HepG2 (cell line): ENCODE measurements around the gene DAPK1. TPM values are rescaled to one million over a fixed set of nuclear protein-coding genes. Genes with fewer than 3 reads are reported as not detected.
A peak's percentile ranks its signal among the peaks of the same experiment; 100 is the strongest.

ENCODE experiments used
- CEBPG ChIP-seq: IDR thresholded peaks from 2 replicates; pipeline ENCODE4 v1.6.1; 2016
- GATAD2A ChIP-seq: IDR thresholded peaks from 2 replicates; pipeline ENCODE4 v1.6.1; 2016
- IKZF4 ChIP-seq: sonication (generic); formaldehyde crosslinking; IDR thresholded peaks from 2 replicates; pipeline ENCODE4 v1.5.1; 2020; ENCODE audit warnings: borderline replicate concordance, mild to moderate bottlenecking, low read depth, missing genetic modification reagents; ENCODE audit errors: not compliant biosample characterization
- KAT7 ChIP-seq: IDR thresholded peaks from 2 replicates; pipeline ENCODE4 v1.6.1; 2018; ENCODE audit warnings: borderline replicate concordance, missing compliant biosample characterization
- MAFF ChIP-seq: IDR thresholded peaks from 2 replicates; pipeline ENCODE4 v1.6.1; 2011; ENCODE audit warnings: low read depth, low read length, improper control_type of control experiment
- MXI1 ChIP-seq: IDR thresholded peaks from 3 replicates; pipeline ENCODE4 v1.6.1; 2012; ENCODE audit warnings: low read depth, low read length, inconsistent platforms, borderline replicate concordance
- PHB2 ChIP-seq: fragments of 450-650 bp; IDR thresholded peaks from 2 replicates; pipeline ENCODE4 v1.6.1; 2018; ENCODE audit not compliant: partially characterized antibody
- RBM22 ChIP-seq: fragments of 200-400 bp; formaldehyde crosslinking; optimal IDR thresholded peaks from 2 replicates; pipeline ENCODE3; 2017; ENCODE audit warnings: mild to moderate bottlenecking, low read length, moderate library complexity
- RBM39 ChIP-seq: fragments of 200-400 bp; formaldehyde crosslinking; IDR thresholded peaks from one replicate; pipeline ENCODE4 v1.6.1; 2018; ENCODE audit warnings: antibody characterized with exemption, mild to moderate bottlenecking, low read depth, low read length; ENCODE audit not compliant: poor library complexity, severe bottlenecking
- SIX4 ChIP-seq: sonication (generic); formaldehyde crosslinking; IDR thresholded peaks from 2 replicates; pipeline ENCODE4 v1.4.0; 2020; ENCODE audit warnings: missing genetic modification reagents
- SYNCRIP ChIP-seq: fragments of 200-400 bp; formaldehyde crosslinking; IDR thresholded peaks from 2 replicates; pipeline ENCODE4 v1.6.1; 2018; ENCODE audit warnings: mild to moderate bottlenecking, low read depth, low read length; ENCODE audit not compliant: insufficient read depth
- ZNF484 ChIP-seq: sonication (generic); formaldehyde crosslinking; IDR thresholded peaks from 2 replicates; pipeline ENCODE4 v1.5.1; 2020; ENCODE audit warnings: mild to moderate bottlenecking, low read depth, missing genetic modification reagents, borderline replicate concordance
- ZNF782 ChIP-seq: sonication (generic); formaldehyde crosslinking; IDR thresholded peaks from 2 replicates; pipeline ENCODE4 v1.4.0; 2020; ENCODE audit warnings: missing genetic modification reagents, mild to moderate bottlenecking, borderline replicate concordance
- polyA plus RNA-seq, 8 experiments: library from polyadenylated mRNA; depleted of rRNA in 3 of 8; stranded (reverse) in 7 of 8; unstranded in 1 of 8; fragments of >200 nt; fragmentation: Illumina TruSeq in 4 of 8; extraction: Trizol in 4 of 8; gene quantifications; 2 replicates each; pipeline versions ENCODE4 v1.2.1 to v1.2.3, GENCODE V29; 2011 to 2016; ENCODE audit warnings: low read depth in 4 of 8, missing spikeins in 1 of 8, mixed read lengths in 1 of 8; ENCODE audit not compliant: insufficient read depth in 1 of 8
- total RNA-seq, 5 experiments: library from RNA; depleted of rRNA; stranded (reverse); fragments of >200 nt; fragmentation: Illumina TruSeq; extraction: Trizol; gene quantifications; 2 replicates each; pipeline ENCODE4 v1.2.3, GENCODE V29; 2016; ENCODE audit warnings: low read depth in 1 of 5
- TF ChIP-seq, protein P1 (sequence below): sonication (generic); formaldehyde crosslinking; IDR thresholded peaks from 2 replicates; pipeline ENCODE4 v1.4.0; 2020; ENCODE audit warnings: missing genetic modification reagents
- TF ChIP-seq, protein P2 (sequence below): sonication (generic); formaldehyde crosslinking; IDR thresholded peaks from 2 replicates; pipeline ENCODE4 v1.4.0; 2020; ENCODE audit warnings: mild to moderate bottlenecking, low read depth, missing genetic modification reagents
- TF ChIP-seq, protein P3 (sequence below): sonication (generic); formaldehyde crosslinking; IDR thresholded peaks from 2 replicates; pipeline ENCODE4 v1.5.0; 2020; ENCODE audit warnings: missing genetic modification reagents
- TF ChIP-seq, protein P4 (sequence below): sonication (generic); formaldehyde crosslinking; IDR thresholded peaks from 2 replicates; pipeline ENCODE4 v1.9.0; 2021; ENCODE audit warnings: missing genetic modification reagents, borderline replicate concordance
- TF ChIP-seq, protein P5 (sequence below): sonication (generic); formaldehyde crosslinking; IDR thresholded peaks from 2 replicates; pipeline ENCODE4 v1.9.0; 2021; ENCODE audit warnings: missing genetic modification reagents, mild to moderate bottlenecking, borderline replicate concordance

Gene DAPK1
- total and polyA plus RNA-seq, 2 of the 13 experiments (the other 11 are each of a cell fraction or from before 2014, with no cell fraction given): 35.7 to 35.9 TPM

DNA sequence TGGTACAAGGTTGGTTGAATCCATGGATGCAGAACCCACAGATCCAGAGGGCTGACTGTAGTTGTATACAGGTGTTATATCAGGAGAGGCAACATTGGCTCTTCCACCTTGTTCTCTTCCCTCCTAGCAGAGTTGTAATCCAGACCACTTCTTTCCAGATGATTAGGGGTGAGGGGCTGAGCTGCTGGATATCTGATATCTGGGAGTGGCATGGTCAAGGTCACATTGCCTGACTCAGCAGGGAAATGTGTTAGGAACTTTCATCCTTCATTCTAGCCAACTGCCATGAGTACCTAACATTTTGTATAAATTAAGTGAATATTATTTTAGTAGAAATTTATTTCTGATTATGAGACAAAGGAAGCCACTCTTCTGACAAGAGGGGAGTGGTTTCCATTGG, 7.3 kb downstream of the DAPK1 start (continued):
- TF ChIP-seq, protein P1, sequence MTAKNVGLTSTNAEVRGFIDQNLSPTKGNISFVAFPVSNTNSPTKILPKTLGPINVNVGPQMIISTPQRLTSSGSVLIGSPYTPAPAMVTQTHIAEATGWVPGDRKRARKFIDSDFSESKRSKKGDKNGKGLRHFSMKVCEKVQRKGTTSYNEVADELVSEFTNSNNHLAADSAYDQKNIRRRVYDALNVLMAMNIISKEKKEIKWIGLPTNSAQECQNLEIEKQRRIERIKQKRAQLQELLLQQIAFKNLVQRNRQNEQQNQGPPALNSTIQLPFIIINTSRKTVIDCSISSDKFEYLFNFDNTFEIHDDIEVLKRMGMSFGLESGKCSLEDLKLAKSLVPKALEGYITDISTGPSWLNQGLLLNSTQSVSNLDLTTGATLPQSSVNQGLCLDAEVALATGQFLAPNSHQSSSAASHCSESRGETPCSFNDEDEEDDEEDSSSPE: no peak
- TF ChIP-seq, protein P2, sequence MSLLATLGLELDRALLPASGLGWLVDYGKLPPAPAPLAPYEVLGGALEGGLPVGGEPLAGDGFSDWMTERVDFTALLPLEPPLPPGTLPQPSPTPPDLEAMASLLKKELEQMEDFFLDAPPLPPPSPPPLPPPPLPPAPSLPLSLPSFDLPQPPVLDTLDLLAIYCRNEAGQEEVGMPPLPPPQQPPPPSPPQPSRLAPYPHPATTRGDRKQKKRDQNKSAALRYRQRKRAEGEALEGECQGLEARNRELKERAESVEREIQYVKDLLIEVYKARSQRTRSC (CRISPR knock-in tag): no peak
- TF ChIP-seq GATAD2A (CRISPR knock-in tag): 0 out of 2 replicates have a peak, but pooled peaks have one; percentile 13
- no peak for TF ChIP-seq CEBPG (CRISPR knock-in tag)
- TF ChIP-seq, protein P3, sequence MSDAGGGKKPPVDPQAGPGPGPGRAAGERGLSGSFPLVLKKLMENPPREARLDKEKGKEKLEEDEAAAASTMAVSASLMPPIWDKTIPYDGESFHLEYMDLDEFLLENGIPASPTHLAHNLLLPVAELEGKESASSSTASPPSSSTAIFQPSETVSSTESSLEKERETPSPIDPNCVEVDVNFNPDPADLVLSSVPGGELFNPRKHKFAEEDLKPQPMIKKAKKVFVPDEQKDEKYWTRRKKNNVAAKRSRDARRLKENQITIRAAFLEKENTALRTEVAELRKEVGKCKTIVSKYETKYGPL (CRISPR knock-in tag): no peak
- TF ChIP-seq, protein P4, sequence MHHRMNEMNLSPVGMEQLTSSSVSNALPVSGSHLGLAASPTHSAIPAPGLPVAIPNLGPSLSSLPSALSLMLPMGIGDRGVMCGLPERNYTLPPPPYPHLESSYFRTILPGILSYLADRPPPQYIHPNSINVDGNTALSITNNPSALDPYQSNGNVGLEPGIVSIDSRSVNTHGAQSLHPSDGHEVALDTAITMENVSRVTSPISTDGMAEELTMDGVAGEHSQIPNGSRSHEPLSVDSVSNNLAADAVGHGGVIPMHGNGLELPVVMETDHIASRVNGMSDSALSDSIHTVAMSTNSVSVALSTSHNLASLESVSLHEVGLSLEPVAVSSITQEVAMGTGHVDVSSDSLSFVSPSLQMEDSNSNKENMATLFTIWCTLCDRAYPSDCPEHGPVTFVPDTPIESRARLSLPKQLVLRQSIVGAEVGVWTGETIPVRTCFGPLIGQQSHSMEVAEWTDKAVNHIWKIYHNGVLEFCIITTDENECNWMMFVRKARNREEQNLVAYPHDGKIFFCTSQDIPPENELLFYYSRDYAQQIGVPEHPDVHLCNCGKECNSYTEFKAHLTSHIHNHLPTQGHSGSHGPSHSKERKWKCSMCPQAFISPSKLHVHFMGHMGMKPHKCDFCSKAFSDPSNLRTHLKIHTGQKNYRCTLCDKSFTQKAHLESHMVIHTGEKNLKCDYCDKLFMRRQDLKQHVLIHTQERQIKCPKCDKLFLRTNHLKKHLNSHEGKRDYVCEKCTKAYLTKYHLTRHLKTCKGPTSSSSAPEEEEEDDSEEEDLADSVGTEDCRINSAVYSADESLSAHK (CRISPR knock-in tag): no peak
- TF ChIP-seq KAT7: no peak
- TF ChIP-seq MAFF: 0 out of 2 replicates have a peak, but pooled peaks have one; percentile 12
- 0 out of 2 replicates have a peak, but pooled peaks have one; percentile 25 for TF ChIP-seq SIX4 (CRISPR knock-in tag)
- TF ChIP-seq PHB2: no peak
- TF ChIP-seq IKZF4 (CRISPR knock-in tag): no peak
- TF ChIP-seq, protein P5, sequence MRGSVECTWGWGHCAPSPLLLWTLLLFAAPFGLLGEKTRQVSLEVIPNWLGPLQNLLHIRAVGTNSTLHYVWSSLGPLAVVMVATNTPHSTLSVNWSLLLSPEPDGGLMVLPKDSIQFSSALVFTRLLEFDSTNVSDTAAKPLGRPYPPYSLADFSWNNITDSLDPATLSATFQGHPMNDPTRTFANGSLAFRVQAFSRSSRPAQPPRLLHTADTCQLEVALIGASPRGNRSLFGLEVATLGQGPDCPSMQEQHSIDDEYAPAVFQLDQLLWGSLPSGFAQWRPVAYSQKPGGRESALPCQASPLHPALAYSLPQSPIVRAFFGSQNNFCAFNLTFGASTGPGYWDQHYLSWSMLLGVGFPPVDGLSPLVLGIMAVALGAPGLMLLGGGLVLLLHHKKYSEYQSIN (CRISPR knock-in tag): no peak
- TF ChIP-seq RBM39: no peak
- TF ChIP-seq MXI1: no peak
- no peak for TF ChIP-seq ZNF782 (CRISPR knock-in tag)
- TF ChIP-seq SYNCRIP: no peak
- TF ChIP-seq ZNF484: no peak
- TF ChIP-seq RBM22: no peak
